SHP77 (cell line): ENCODE results near the gene EVX1.

ENCODE experiments used
- DNase-seq, 2 experiments: peaks; one replicate each; lab custom pipeline; 2025; lab: John Stamatoyannopoulos, UW

The EVX1 gene

GRCh38 chr7:27242555-27243339 is at the start of gene EVX1:
Gene EVX1 (plus strand): TSS chr7:27242802. CDS start chr7:27243031, 229 bp downstream.
- DNase-seq: no peak

- DNase-seq: no peak
These were observed 49.1 kb upstream of the EVX1 start for GRCh38 chr7:27193335-27194001.

GRCh38 chr7:27194002-27194352 is 48.6 kb upstream of the EVX1 start:
- DNase-seq: no peak

- no peak for DNase-seq
These were observed 47.8 kb upstream of the EVX1 start for GRCh38 chr7:27194686-27195379.

GRCh38 chr7:27196287-27196767 is 46.3 kb upstream of the EVX1 start:
- DNase-seq: peak; percentile 66 to 77

GRCh38 chr7:27197137-27198042 is 45.2 kb upstream of the EVX1 start:
- DNase-seq: no peak

- DNase-seq: no peak
These were observed 44.3 kb upstream of the EVX1 start for GRCh38 chr7:27198138-27198841.

- no peak for DNase-seq
These were observed 43.5 kb upstream of the EVX1 start for GRCh38 chr7:27198871-27199801.

- no peak for DNase-seq
These were observed 42.5 kb upstream of the EVX1 start, which contains the start of gene HOXA13 for GRCh38 chr7:27199849-27200760. Gene HOXA13 (minus strand): TSS chr7:27200091. CDS start chr7:27200077, 14 bp downstream.

- no peak for DNase-seq
These were observed 41.6 kb upstream of the EVX1 start for GRCh38 chr7:27200761-27201579.

- no peak for DNase-seq
These were observed 41.0 kb upstream of the EVX1 start for GRCh38 chr7:27201580-27202017.

- DNase-seq: no peak
These were observed 40.4 kb upstream of the EVX1 start for GRCh38 chr7:27202018-27202861.

- DNase-seq: no peak
These were observed 39.8 kb upstream of the EVX1 start for GRCh38 chr7:27202862-27203134.

- no peak for DNase-seq
These were observed 39.1 kb upstream of the EVX1 start for GRCh38 chr7:27203365-27203953.

- DNase-seq: no peak
These were observed 38.5 kb upstream of the EVX1 start for GRCh38 chr7:27203964-27204594.

GRCh38 chr7:27204851-27205322 is 37.7 kb upstream of the EVX1 start:
- no peak for DNase-seq
